ENCODE results near the gene C20orf96.

Gene C20orf96

GRCh38 chr20:324177-325044, 33.9 kb upstream of the C20orf96 start:
- TF ChIP-seq CTCF (IDR thresholded peaks at IDR 0.05; ENCODE audit: borderline replicate concordance, insufficient read depth, low read depth, low read length) = no peak
- peak overlapping the region; percentile 61 for H3K4me3 ChIP-seq (ENCODE audit: low read depth, low read length)

- H3K4me3 ChIP-seq (ENCODE audit: low read depth, low read length) = no peak overlapping the region
- no peak for TF ChIP-seq CTCF (IDR thresholded peaks at IDR 0.05; ENCODE audit: borderline replicate concordance, insufficient read depth, low read depth, low read length)
Measured at GRCh38 chr20:316316-317068, 25.9 kb upstream of the C20orf96 start.

GRCh38 chr20:313948-314347, 23.4 kb upstream of the C20orf96 start:
- TF ChIP-seq CTCF (IDR thresholded peaks at IDR 0.05; ENCODE audit: borderline replicate concordance, insufficient read depth, low read depth, low read length) = no peak

GRCh38 chr20:313402-313801, 22.9 kb upstream of the C20orf96 start:
- TF ChIP-seq CTCF (IDR thresholded peaks at IDR 0.05; ENCODE audit: borderline replicate concordance, insufficient read depth, low read depth, low read length) = no peak
- no peak overlapping the region for H3K4me3 ChIP-seq (ENCODE audit: low read depth, low read length)

More at GRCh38 chr20:313948-314347, 23.4 kb upstream of the C20orf96 start:
- no peak overlapping the region for H3K4me3 ChIP-seq (ENCODE audit: low read depth, low read length)

GRCh38 chr20:312866-313265, 22.3 kb upstream of the C20orf96 start:
- TF ChIP-seq CTCF (IDR thresholded peaks at IDR 0.05; ENCODE audit: borderline replicate concordance, insufficient read depth, low read depth, low read length) = no peak
- H3K4me3 ChIP-seq (ENCODE audit: low read depth, low read length) = no peak overlapping the region

- H3K4me3 ChIP-seq (ENCODE audit: low read depth, low read length) = no peak overlapping the region
- no peak for TF ChIP-seq CTCF (IDR thresholded peaks at IDR 0.05; ENCODE audit: borderline replicate concordance, insufficient read depth, low read depth, low read length)
Measured at GRCh38 chr20:312067-312466, 21.5 kb upstream of the C20orf96 start.

Data from GM12875 (cell line).